Fibroblast of skin of abdomen (primary cell): ENCODE data around the gene TGM5.
"Not testable (repeated sequence)": the region's sequence is repeated elsewhere in the genome, so short reads cannot be mapped to it uniquely, and the experiment has no call there.

Source experiments
- DNase-seq: peaks from one replicate; pipeline ENCODE4 v3.0.0-alpha.2; 2013

TGM5 gene

GRCh38 chr15:43214592-43215295 lies 52.0 kb downstream of the TGM5 start:
- DNase-seq, result no peak

GRCh38 chr15:43214169-43214568 lies 52.6 kb downstream of the TGM5 start:
- no peak for DNase-seq

- no peak for DNase-seq
Measured at GRCh38 chr15:43213466-43213865, 53.3 kb downstream of the TGM5 start.

GRCh38 chr15:43212951-43213350 lies 53.8 kb downstream of the TGM5 start:
- no peak for DNase-seq

- no peak for DNase-seq
Measured at GRCh38 chr15:43212299-43212698, 54.4 kb downstream of the TGM5 start.

GRCh38 chr15:43211224-43211735 lies 55.4 kb downstream of the TGM5 start:
- DNase-seq, result no peak

- no peak for DNase-seq
Measured at GRCh38 chr15:43210807-43211206, 55.9 kb downstream of the TGM5 start.

GRCh38 chr15:43210172-43210745 lies 56.5 kb downstream of the TGM5 start:
- DNase-seq, result no peak

GRCh38 chr15:43209059-43209824 lies 57.5 kb downstream of the TGM5 start:
- no peak for DNase-seq

GRCh38 chr15:43208052-43209002 lies 58.4 kb downstream of the TGM5 start:
- no peak for DNase-seq

GRCh38 chr15:43207024-43207423 lies 59.7 kb downstream of the TGM5 start:
- no peak for DNase-seq

GRCh38 chr15:43206054-43206453 lies 60.7 kb downstream of the TGM5 start:
- DNase-seq, result no peak

- DNase-seq, result peak; percentile 68
Measured at GRCh38 chr15:43204016-43204901, 62.5 kb downstream of the TGM5 start.

GRCh38 chr15:43199945-43200488 lies 66.7 kb downstream of the TGM5 start:
- no peak for DNase-seq

GRCh38 chr15:43198992-43199391 lies 67.7 kb downstream of the TGM5 start:
- DNase-seq, result no peak

- not testable (repeated sequence) for DNase-seq
Measured at GRCh38 chr15:43198556-43198955, 68.2 kb downstream of the TGM5 start.

- not testable (repeated sequence) for DNase-seq
Measured at GRCh38 chr15:43197773-43198172, 69.0 kb downstream of the TGM5 start.

- no peak for DNase-seq
Measured at GRCh38 chr15:43196760-43197548, 69.8 kb downstream of the TGM5 start.

- no peak for DNase-seq
Measured at GRCh38 chr15:43194795-43195194, 71.9 kb downstream of the TGM5 start.

GRCh38 chr15:43193710-43194109 lies 73.0 kb downstream of the TGM5 start:
- no peak for DNase-seq
